Prostate gland (tissue), 2 donors: Measurements from ENCODE around the gene NREP.

Experiments
- POLR2A ChIP-seq: fragments of 450-650 bp; IDR thresholded peaks from one replicate; pipeline ENCODE4 v1.6.1; 2016; ENCODE audit warnings: antibody characterized with exemption, mild to moderate bottlenecking
- POLR2AphosphoS5 ChIP-seq: sonication (generic); formaldehyde crosslinking; IDR thresholded peaks from one replicate; pipeline ENCODE4 v1.6.1; 2017; ENCODE audit warnings: antibody characterized with exemption
- TF ChIP-seq, protein P1 (sequence below), 4 experiments: fragments of 200-600 bp in 2 of 4; fragments of 450-650 bp in 2 of 4; sonication (generic) in 2 of 4; IDR thresholded peaks; 1 replicate in 3 of 4; 2 replicates in 1 of 4; pipeline ENCODE4 v1.5.1; 2016 to 2019; ENCODE audit warnings: antibody characterized with exemption in 4 of 4, mild to moderate bottlenecking in 2 of 4, moderate library complexity in 2 of 4

GRCh38 chr5:111779922-111780292 lies 22.9 kb upstream of the NREP start:
- TF ChIP-seq, protein P1, sequence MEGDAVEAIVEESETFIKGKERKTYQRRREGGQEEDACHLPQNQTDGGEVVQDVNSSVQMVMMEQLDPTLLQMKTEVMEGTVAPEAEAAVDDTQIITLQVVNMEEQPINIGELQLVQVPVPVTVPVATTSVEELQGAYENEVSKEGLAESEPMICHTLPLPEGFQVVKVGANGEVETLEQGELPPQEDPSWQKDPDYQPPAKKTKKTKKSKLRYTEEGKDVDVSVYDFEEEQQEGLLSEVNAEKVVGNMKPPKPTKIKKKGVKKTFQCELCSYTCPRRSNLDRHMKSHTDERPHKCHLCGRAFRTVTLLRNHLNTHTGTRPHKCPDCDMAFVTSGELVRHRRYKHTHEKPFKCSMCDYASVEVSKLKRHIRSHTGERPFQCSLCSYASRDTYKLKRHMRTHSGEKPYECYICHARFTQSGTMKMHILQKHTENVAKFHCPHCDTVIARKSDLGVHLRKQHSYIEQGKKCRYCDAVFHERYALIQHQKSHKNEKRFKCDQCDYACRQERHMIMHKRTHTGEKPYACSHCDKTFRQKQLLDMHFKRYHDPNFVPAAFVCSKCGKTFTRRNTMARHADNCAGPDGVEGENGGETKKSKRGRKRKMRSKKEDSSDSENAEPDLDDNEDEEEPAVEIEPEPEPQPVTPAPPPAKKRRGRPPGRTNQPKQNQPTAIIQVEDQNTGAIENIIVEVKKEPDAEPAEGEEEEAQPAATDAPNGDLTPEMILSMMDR (IDR thresholded peaks at IDR 0.05) = no peak
- TF ChIP-seq POLR2AphosphoS5 = no peak
- TF ChIP-seq POLR2A = no peak
